Measurements from ENCODE around the gene EIF4H. TPM values are rescaled to one million over a fixed set of nuclear protein-coding genes. Genes with fewer than 3 reads are reported as not detected.
"Not testable (repeated sequence)": the region's sequence is repeated elsewhere in the genome, so short reads cannot be mapped to it uniquely, and the experiment has no call there.

The EIF4H gene
- total RNA-seq, 1 donor from 2014 or later: 361 TPM

DNA sequence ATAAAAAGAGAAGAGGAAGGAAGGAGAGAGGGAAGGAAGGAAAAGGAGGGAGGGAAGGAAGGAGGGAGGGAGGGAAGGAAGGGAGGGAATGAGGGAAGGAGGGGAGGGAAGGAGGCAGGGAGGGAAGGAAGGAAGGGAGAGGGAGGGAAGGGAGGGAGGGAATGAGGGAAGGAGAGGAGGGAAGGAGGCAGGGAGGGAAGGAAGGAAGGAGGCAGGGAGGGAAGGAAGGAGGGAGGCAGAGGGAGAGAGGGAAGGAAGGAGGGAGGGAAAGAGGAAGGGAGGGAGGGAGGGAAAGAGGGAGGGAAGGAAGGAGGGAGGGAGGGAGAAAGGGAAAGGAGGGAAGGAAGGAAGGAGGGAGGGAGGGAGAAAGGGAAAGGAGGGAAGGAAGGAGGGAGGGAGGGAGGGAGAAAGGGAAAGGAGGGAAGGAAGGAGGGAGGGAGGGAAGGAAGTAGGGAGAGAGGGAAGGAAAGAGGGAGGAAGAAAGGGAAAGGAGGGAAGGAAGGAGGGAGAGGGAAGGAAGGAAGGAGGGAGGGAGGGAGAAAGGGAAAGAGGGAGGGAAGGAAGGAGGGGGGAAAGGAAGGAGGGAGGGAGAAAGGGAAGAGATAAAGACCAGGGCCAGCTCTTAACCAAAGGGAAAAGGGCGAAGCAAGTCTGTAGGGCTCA lies 29.9 kb downstream of the EIF4H start:
- Histone ChIP-seq H3K4me1 (ENCODE audit: insufficient read depth, low read length) (peaks cover 8% of the 10 kb centered on the region), H3K27me3 (ENCODE audit: insufficient read depth, low read length) (no peaks in the 10 kb centered on the region), H3K9me3 (ENCODE audit: insufficient read depth, low read depth, low read length) (no peaks in the 10 kb centered on the region), H4K20me1 (ENCODE audit: insufficient read depth, low read length) (no peaks in the 10 kb centered on the region), H2AFZ (ENCODE audit: low read depth, low read length) (no peak overlapping the region), H3K4me3 (ENCODE audit: insufficient read depth, low read depth, low read length) (no peak overlapping the region), H3K79me2 (ENCODE audit: insufficient read depth, low read length) (no peaks in the 10 kb centered on the region), H3K9ac (ENCODE audit: low read length) (no peak overlapping the region), H3K27ac (ENCODE audit: low read depth, low read length) (no peak overlapping the region), H3K4me2 (ENCODE audit: low read length) (no peak overlapping the region), H3K36me3 (ENCODE audit: insufficient read depth, low read length) (no peaks in the 10 kb centered on the region)
- Mint-ChIP-seq H3K4me1 (ENCODE audit: low read depth, unreplicated experiment) (peaks cover 6% of the 10 kb centered on the region), H3K27ac (ENCODE audit: unreplicated experiment) (no peak overlapping the region), H3K9me3 (ENCODE audit: unreplicated experiment) (peaks cover 2% of the 10 kb centered on the region), H3K27me3 (ENCODE audit: low read depth, unreplicated experiment) (no peaks in the 10 kb centered on the region), H3K36me3 (ENCODE audit: low read depth, unreplicated experiment) (peaks cover 5% of the 10 kb centered on the region), H3K4me3 (ENCODE audit: unreplicated experiment) (no peak overlapping the region)
- DNase-seq (ENCODE audit: low read depth): no peak
- FAIRE-seq: no peak
- TF ChIP-seq, protein P1, sequence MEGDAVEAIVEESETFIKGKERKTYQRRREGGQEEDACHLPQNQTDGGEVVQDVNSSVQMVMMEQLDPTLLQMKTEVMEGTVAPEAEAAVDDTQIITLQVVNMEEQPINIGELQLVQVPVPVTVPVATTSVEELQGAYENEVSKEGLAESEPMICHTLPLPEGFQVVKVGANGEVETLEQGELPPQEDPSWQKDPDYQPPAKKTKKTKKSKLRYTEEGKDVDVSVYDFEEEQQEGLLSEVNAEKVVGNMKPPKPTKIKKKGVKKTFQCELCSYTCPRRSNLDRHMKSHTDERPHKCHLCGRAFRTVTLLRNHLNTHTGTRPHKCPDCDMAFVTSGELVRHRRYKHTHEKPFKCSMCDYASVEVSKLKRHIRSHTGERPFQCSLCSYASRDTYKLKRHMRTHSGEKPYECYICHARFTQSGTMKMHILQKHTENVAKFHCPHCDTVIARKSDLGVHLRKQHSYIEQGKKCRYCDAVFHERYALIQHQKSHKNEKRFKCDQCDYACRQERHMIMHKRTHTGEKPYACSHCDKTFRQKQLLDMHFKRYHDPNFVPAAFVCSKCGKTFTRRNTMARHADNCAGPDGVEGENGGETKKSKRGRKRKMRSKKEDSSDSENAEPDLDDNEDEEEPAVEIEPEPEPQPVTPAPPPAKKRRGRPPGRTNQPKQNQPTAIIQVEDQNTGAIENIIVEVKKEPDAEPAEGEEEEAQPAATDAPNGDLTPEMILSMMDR (IDR thresholded peaks at IDR 0.05; ENCODE audit: insufficient read depth, low read depth, low read length): no peak
- no peak for TF ChIP-seq EZH2 (IDR thresholded peaks at IDR 0.05; ENCODE audit: insufficient read depth, low read length)

DNA sequence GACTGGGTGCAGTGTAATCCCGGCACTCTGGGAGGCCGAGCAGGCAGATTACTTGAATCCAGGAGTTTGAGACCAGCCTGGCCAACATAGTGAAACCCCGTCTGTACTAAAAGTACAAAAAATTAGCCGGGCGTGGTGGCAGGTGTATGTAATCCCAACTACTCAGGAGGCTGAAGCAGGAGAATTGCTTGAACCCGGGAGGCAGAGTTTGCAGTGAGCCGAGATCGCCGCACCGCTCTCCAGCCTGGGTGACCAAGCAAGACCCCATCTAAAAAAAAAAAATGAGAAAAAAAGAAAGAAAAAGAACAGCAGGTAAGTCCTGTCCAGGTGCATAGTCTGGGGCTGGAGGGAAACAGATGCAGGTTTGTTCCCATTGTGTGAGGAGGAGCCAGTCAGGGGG lies 31.9 kb downstream of the EIF4H start:
- not testable (repeated sequence) for H3K27ac ChIP-seq (ENCODE audit: low read depth, low read length); H3K9me3 Mint-ChIP-seq (ENCODE audit: unreplicated experiment); H3K9me3 ChIP-seq (ENCODE audit: insufficient read depth, low read depth, low read length); H3K36me3 Mint-ChIP-seq (ENCODE audit: low read depth, unreplicated experiment); H4K20me1 ChIP-seq (ENCODE audit: insufficient read depth, low read length); H3K27me3 ChIP-seq (ENCODE audit: insufficient read depth, low read length); H3K4me1 Mint-ChIP-seq (ENCODE audit: low read depth, unreplicated experiment); H3K4me2 ChIP-seq (ENCODE audit: low read length); H3K36me3 ChIP-seq (ENCODE audit: insufficient read depth, low read length); H3K79me2 ChIP-seq (ENCODE audit: insufficient read depth, low read length); H3K27me3 Mint-ChIP-seq (ENCODE audit: low read depth, unreplicated experiment); FAIRE-seq; H3K4me3 ChIP-seq (ENCODE audit: insufficient read depth, low read depth, low read length); H2AFZ ChIP-seq (ENCODE audit: low read depth, low read length); H3K27ac Mint-ChIP-seq (ENCODE audit: unreplicated experiment); DNase-seq (ENCODE audit: low read depth); H3K9ac ChIP-seq (ENCODE audit: low read length)
- peak overlapping the region; percentile 70 for H3K4me3 Mint-ChIP-seq (ENCODE audit: unreplicated experiment)
- peaks cover 11% of the 10 kb centered on the region for H3K4me1 ChIP-seq (ENCODE audit: insufficient read depth, low read length)

DNA sequence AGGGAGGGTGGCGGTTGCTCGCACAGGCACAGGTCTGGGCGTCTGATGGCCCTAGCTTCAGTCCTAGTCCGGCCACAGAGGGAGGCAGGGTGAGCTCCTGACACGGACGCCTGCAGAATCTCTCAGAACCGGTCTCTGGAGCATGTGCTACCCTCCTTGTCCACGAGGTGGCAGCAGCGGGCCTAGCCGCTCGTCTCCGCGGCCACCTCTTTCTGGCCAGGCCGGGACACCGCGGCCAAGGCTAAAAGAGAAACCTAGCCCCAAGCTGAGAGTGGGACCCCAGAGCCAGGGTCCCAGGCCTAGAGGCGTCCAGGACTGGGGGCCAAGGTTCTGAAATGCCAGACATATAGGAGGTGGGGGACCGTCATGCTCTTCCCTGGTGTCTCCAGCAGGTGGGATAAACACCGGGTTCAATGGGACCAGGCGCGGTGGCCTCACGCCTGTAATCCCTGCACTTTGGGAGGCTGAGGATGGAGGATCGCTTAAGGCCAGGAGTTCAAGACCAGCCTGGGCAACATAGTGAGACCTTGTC lies 32.5 kb downstream of the EIF4H start:
- no peaks in the 10 kb centered on the region for H3K4me1 Mint-ChIP-seq (ENCODE audit: low read depth, unreplicated experiment)
- Histone ChIP-seq H3K4me1 (ENCODE audit: insufficient read depth, low read length) (peaks cover 11% of the 10 kb centered on the region), H3K4me3 (ENCODE audit: insufficient read depth, low read depth, low read length) (peak overlapping the region; percentile 24), H3K27ac (ENCODE audit: low read depth, low read length) (no peak overlapping the region), H3K4me2 (ENCODE audit: low read length) (peak overlapping the region; percentile 86), H3K9ac (ENCODE audit: low read length) (peak overlapping the region; percentile 60), H3K79me2 (ENCODE audit: insufficient read depth, low read length) (no peaks in the 10 kb centered on the region), H2AFZ (ENCODE audit: low read depth, low read length) (peak overlapping the region; percentile 77), H4K20me1 (ENCODE audit: insufficient read depth, low read length) (no peaks in the 10 kb centered on the region), H3K36me3 (ENCODE audit: insufficient read depth, low read length) (no peaks in the 10 kb centered on the region), H3K27me3 (ENCODE audit: insufficient read depth, low read length) (no peaks in the 10 kb centered on the region), H3K9me3 (ENCODE audit: insufficient read depth, low read depth, low read length) (no peaks in the 10 kb centered on the region)
- TF ChIP-seq EZH2 (IDR thresholded peaks at IDR 0.05; ENCODE audit: insufficient read depth, low read length): no peak
- TF ChIP-seq, protein P1 (IDR thresholded peaks at IDR 0.05; ENCODE audit: insufficient read depth, low read depth, low read length): peak; percentile 73
- H3K36me3 Mint-ChIP-seq (ENCODE audit: low read depth, unreplicated experiment): no peaks in the 10 kb centered on the region
- peaks cover 2% of the 10 kb centered on the region for H3K9me3 Mint-ChIP-seq (ENCODE audit: unreplicated experiment)
- H3K27ac Mint-ChIP-seq (ENCODE audit: unreplicated experiment): no peak overlapping the region
- H3K4me3 Mint-ChIP-seq (ENCODE audit: unreplicated experiment): no peak overlapping the region
- DNase-seq (ENCODE audit: low read depth) (peak; percentile 7), FAIRE-seq (no peak)
- no peaks in the 10 kb centered on the region for H3K27me3 Mint-ChIP-seq (ENCODE audit: low read depth, unreplicated experiment)
